DMS79 treated with DMSO at 0.1 percent for 48 hours (cell line): ENCODE measurements around the gene IL3.

Experiments used
- DNase-seq: peaks from one replicate; lab custom pipeline; 2025; lab: John Stamatoyannopoulos, UW

Gene IL3, protein sequence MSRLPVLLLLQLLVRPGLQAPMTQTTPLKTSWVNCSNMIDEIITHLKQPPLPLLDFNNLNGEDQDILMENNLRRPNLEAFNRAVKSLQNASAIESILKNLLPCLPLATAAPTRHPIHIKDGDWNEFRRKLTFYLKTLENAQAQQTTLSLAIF

GRCh38 chr5:132060501-132061161 lies at the start of gene IL3:
Gene IL3 (plus strand): TSS chr5:132060655. CDS start chr5:132060707, 52 bp downstream.
- DNase-seq: no peak

DNA sequence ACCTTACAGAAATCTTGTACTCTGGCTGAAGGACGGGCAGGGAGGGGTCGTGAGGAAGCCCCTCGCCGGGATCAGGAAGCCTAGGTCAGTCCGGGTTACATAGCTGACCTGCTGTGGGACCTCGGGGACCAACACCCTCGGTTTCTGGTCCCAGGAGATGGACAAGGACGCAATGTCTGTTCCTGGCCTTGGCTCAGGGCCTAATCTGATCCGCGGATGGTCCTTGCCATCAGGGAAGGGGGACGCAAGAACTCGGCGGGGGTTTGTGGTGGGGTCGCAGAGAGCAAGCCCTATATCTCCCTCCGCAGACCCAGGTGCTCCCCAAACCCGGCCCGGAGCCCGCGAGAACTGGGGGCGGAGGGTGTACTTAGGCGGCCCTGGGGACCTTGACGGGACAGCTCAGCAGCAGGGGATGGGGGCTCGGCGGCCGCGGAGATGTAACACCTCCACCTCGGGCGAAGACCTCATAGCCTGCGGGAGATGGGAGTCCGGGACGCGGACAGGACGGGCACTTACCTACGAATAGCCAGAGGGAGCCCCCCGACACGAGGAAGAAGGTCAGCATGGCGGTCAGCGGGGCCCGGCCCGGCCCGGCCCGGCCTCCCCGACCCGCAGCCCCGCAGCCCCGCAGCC lies 49.4 kb upstream of the IL3 start:
- no peak for DNase-seq

- DNase-seq: no peak
Observed at GRCh38 chr5:132011622-132012343, 48.7 kb upstream of the IL3 start, which contains the start of gene ACSL6. Gene ACSL6 (minus strand): TSS chr5:132011658. CDS start chr5:132011553, 105 bp downstream.

- no peak for DNase-seq
Observed at GRCh38 chr5:132012371-132013005, 48.0 kb upstream of the IL3 start.

GRCh38 chr5:132013006-132013689 lies 47.3 kb upstream of the IL3 start:
- no peak for DNase-seq

DNA sequence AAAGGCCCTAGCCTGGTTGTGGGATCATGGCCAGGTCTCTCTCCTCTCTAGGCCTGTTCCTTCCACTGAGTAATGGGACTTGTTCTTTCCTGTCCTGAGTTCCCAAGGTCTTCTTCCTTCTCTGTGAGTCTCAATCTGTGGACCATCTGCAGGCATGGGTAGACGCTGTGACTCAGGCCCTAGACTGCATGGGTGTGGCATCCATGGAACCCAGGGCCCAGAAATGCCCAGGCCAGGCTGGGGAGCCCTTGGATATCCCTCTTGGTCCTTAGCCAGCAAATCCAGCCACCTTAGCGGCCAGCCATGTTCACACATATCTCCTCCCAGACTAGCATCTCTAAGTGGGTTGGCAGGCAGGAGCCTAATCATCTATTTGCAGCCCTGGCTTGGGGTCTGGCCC lies 46.7 kb upstream of the IL3 start:
- no peak for DNase-seq

DNA sequence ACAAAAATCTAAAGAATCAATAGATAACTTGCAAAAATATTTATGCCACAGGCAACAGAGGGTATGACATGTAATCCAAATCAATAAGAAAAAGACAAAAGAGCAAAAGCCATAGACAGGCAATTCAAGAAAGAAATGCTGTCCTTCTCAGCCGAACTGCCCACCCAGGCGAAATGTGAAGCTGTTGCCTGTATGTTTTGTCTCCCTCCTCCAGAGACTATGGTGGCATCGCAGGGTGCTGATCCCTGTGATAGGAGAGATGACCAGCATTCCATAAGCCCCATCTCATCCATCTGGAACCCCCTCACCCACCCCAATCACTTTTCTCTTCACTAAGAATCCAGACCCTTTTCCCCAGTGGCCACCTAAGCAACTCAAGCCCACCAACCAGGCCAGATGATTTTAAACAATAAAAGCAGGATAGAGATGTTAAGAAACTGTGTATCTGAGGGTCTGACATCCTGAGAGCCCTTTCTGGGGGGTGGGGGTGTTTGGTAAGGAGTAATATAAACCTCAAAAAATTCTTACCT lies 43.7 kb upstream of the IL3 start:
- no peak for DNase-seq

GRCh38 chr5:132017316-132017715 lies 43.1 kb upstream of the IL3 start:
- DNase-seq: no peak

DNA sequence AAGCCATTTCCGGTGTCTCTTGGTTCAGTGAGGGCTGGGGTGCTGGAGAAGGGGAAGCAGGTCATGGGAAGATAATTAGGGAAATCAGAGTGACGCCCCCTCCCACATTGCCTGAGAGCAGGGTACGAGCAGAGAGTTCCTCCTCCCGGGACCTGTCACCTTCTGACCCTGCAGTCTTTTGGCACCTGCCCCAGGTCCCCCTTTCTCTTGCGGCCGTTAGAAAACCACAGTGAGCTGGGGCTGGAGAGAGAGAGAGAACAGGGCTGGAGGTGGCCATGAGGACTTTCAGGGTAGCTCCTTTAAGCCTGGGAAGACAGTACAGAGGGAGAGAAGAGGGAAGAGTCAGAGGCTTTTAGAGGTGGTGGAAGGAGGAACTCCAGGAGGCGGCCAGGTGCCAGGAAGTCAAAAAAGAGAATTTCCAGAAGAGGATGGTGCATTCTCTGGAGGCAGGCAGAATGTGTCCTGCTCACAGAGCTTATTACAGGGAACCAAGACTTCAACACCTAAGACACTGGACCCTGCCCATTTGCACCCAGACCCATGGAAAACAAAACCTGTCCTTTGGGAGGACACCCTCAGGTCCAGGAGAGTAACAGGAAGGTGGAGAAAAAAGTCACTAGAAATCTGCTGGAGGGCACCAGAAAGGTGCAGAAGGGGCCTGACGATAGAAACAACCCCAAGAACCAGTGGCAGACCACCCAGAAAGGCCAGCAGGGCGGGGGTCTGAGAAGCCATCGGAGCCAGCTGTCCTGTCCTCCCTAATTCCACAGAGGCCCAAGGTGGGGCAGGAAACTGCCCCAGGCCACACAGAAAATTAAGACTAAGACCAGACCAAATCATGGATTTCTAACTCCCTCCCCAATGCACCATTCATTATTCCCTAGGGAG lies 42.5 kb upstream of the IL3 start:
- no peak for DNase-seq

DNA sequence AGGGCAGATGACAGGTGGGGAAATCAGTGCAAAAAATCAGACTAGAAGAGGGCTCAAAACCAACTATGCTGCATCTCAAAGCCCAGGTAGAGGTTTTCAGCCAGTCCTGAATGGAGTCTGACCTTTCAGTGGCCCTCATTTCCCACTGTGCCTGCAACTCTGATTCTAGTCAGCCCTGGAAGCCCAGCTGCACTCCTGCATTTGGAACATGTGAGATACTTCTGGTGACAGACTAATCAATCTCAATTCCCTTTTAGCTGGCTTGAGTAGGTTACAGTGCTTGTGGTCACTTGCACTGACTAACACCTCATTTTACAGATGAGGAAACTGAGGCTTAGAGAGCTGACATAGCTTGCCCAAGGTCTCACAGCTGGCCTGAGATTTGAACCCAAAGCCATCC lies 41.1 kb upstream of the IL3 start:
- no peak for DNase-seq

DNA sequence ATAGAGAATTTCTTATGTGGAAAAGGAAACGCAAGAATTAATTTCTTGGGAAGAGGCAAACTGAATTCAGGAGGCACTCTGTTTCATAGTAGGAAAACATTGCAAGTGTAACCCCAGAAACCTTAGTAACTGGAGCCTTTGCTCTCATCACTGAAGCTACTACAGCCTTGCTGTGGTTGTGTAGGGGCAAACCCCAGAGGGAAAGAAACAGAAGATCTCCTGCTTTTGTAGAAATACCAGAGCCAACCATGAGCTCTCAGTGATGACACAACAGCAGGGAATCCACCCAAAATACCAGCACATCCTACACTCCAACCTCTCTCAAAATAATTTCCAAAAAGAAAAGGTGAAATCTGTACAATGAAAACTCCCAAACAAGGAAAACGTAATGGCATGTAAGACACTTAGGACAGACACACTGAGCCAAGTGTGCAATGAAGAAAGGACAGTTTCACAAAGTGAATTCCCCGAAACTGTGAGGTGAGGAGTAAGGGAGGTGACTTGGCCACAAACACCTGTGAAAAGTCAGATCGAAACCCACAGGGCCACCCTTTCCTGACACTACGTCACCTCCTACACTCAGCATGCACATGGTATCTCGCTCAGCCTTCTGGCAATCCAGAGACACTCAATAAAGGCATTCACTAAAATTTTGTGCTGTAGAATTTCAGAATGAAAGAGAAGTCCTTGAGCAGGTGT lies 40.4 kb upstream of the IL3 start:
- DNase-seq: no peak

- DNase-seq: no peak
Observed at GRCh38 chr5:132020568-132021339, 39.7 kb upstream of the IL3 start.

DNA sequence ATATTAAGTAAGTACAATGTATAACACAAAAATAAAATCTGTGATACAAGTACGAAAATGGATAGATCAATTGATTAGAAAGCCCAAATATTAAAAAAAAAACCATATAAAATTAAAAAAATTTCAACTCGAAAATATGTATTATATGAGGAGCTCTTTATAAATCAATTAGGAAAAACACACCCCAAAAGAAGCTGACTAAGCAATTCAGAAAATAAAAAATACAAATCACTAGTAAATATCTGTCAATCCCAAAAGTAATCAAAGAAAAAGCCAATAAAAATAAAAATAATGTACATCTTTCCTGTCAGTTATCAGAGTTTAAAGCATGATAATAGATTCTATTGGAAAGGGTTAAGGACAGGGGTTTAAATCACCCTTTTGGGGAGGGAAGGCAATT lies 38.8 kb upstream of the IL3 start:
- no peak for DNase-seq

DNA sequence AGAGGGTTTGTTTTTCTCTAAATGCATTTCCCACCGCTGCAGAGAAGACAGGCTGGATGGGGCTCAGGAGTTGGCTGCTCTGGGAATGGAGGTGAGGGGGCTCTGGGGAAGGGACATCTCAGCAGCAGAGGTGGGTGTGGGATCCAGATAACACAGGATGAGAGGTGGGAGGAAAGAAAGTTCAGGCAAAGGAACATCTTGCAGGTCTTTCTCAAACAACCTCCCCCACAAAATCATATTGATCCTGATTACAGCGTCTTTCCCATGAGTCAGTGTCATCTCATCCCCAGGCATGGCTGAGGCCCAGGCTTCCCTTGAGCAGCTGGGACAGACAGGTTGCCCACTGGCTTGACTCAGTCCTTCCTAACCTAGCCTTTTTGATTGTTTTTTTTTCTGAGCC lies 37.7 kb upstream of the IL3 start:
- DNase-seq: no peak

DNA sequence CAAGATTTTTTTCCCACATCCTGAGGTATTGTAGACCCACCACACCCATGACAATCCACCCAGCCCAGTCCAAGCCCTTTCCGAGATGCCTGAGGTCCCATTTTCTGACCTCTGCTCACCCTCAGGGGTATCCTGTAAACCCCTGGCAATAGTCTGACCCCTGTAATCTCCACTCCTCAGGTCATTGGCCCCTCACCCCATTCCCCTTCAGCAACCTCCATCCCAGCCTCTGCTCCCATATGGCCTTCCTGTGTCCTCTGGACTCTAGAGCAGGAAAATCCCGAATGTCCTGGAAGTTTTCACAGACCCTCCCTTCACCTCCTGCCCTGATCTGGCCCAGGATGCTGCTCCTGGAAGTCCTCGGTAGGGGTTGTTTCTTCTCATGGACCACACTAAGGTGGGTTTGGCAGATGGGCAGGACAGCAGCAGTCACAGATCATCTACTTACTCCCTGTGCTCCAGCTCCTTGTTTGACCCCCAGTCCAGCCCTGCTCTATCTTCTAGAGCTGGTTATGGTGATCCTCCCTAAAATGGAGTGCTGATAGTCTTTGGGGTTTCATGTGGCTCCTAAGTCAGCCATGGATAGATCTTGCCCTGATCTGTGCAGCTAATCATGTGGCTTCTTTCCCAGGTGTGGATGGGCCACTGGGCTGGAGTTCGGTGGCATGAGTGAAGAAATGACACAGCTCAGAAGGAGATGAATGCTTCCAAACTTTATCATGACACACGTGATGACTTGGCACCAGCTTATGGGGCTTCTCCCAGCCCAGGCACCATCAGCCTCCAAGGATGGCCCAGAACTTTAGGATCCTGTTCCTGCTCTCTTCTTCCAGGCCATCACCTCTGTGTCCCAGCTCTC lies 37.0 kb upstream of the IL3 start:
- no peak for DNase-seq

DNA sequence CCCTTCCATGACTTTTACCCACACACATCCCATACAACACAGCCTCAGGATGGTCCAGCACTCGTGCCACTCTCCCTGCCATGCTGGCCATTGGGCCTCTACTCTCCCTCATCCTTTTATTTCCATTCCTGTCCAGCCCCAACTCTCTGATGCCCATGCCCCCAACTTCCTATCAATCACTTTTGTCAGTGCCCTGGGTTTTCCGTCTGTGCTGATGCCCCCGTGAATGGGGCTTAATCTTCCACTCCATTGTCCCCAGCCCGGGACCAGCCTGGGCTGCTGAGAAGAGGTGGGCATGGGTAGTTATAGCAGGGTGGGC lies 36.4 kb upstream of the IL3 start:
- DNase-seq: no peak

DNA sequence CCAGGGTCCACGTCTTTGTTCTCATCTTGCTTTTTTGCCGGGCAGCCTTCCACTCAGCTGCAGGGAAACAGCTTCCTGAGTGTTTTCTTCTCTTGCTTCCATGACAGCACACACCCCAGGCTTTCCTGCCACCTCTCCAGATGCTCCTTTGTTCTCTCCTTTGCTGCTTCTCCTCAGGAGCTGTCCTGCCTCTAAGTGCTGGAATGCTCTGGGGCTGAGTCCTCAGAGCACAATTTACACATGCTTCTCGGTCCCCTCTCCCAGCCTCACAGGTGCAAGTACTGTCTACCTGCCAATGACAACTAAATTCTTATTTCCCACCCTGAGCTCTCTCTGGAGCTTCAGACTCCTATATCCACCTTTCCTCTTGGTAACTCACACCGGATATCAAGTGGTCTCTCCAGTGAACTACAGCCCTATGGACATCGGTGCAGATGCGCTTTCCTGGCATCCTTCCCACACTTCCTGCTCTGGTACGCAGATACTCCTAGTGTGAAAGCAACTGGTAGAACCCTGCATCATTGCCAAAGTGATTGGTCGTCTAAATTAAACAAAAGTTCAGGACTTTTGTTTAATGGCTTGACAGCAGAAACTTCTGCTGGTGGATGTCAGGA lies 35.6 kb upstream of the IL3 start:
- no peak for DNase-seq

DNA sequence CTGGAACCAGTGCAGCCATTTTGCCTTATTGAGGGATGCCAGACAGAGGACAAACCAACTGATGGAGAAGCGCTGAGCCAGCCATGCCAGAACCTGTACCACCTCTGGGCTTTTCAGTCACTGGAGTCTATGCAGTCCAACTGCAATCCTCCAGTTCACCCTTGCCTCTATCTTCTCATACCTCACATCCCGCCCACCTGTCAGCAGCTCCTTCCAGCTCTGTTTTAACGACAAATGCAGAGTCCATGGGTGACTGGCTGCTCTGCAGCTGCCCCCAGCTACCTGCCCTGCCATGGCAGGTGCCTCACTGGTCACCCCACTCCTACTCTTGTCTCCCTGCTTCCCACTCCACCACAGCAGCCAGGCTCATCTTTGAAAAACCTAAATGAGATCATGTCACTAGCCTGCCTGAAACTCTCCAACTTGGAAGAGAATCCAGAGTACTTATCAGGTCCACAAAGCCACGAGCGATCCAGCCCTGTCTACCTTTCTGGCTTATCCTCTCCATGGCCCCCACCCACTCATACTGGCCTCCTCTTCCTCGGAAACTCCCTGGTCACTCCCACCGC lies 35.0 kb upstream of the IL3 start:
- DNase-seq: no peak
